ENCODE data around the gene AGAP2. TPM values are rescaled to one million over a fixed set of nuclear protein-coding genes. Genes with fewer than 3 reads are reported as not detected.
"Not testable (repeated sequence)": the region's sequence is repeated elsewhere in the genome, so short reads cannot be mapped to it uniquely, and the experiment has no call there.

Gene AGAP2
- total RNA-seq, 1 donor from 2014 or later = 0.14 TPM

- no peak overlapping the region for H3K27ac ChIP-seq (ENCODE audit: low read depth, low read length)
- no peak overlapping the region for H3K27ac Mint-ChIP-seq (ENCODE audit: unreplicated experiment)
- no peak overlapping the region for H3K4me3 Mint-ChIP-seq (ENCODE audit: unreplicated experiment)
Measured at GRCh38 chr12:57775563-57776246, 37.2 kb upstream of the AGAP2 start.

GRCh38 chr12:57775044-57775443, 36.5 kb upstream of the AGAP2 start:
- Histone ChIP-seq H3K9me3 (ENCODE audit: insufficient read depth, low read depth, low read length) (no peaks in the 10 kb centered on the region), H3K27me3 (ENCODE audit: insufficient read depth, low read length) (no peaks in the 10 kb centered on the region), H3K9ac (ENCODE audit: low read length) (no peak overlapping the region), H3K4me1 (ENCODE audit: insufficient read depth, low read length) (peaks cover 9% of the 10 kb centered on the region), H3K4me2 (ENCODE audit: low read length) (no peak overlapping the region), H2AFZ (ENCODE audit: low read depth, low read length) (no peak overlapping the region), H3K27ac (ENCODE audit: low read depth, low read length) (no peak overlapping the region), H3K4me3 (ENCODE audit: insufficient read depth, low read depth, low read length) (no peak overlapping the region), H3K36me3 (ENCODE audit: insufficient read depth, low read length) (peaks cover 2% of the 10 kb centered on the region), H4K20me1 (ENCODE audit: insufficient read depth, low read length) (peaks cover 5% of the 10 kb centered on the region), H3K79me2 (ENCODE audit: insufficient read depth, low read length) (peaks cover 16% of the 10 kb centered on the region)
- no peak for DNase-seq (ENCODE audit: low read depth)
- Mint-ChIP-seq H3K4me1 (ENCODE audit: low read depth, unreplicated experiment) (peaks cover 6% of the 10 kb centered on the region), H3K36me3 (ENCODE audit: low read depth, unreplicated experiment) (peaks cover 15% of the 10 kb centered on the region), H3K27me3 (ENCODE audit: low read depth, unreplicated experiment) (no peaks in the 10 kb centered on the region), H3K27ac (ENCODE audit: unreplicated experiment) (no peak overlapping the region), H3K9me3 (ENCODE audit: unreplicated experiment) (no peaks in the 10 kb centered on the region), H3K4me3 (ENCODE audit: unreplicated experiment) (no peak overlapping the region)
- TF ChIP-seq, protein P1, sequence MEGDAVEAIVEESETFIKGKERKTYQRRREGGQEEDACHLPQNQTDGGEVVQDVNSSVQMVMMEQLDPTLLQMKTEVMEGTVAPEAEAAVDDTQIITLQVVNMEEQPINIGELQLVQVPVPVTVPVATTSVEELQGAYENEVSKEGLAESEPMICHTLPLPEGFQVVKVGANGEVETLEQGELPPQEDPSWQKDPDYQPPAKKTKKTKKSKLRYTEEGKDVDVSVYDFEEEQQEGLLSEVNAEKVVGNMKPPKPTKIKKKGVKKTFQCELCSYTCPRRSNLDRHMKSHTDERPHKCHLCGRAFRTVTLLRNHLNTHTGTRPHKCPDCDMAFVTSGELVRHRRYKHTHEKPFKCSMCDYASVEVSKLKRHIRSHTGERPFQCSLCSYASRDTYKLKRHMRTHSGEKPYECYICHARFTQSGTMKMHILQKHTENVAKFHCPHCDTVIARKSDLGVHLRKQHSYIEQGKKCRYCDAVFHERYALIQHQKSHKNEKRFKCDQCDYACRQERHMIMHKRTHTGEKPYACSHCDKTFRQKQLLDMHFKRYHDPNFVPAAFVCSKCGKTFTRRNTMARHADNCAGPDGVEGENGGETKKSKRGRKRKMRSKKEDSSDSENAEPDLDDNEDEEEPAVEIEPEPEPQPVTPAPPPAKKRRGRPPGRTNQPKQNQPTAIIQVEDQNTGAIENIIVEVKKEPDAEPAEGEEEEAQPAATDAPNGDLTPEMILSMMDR (IDR thresholded peaks at IDR 0.05; ENCODE audit: insufficient read depth, low read depth, low read length) = no peak
- no peak for TF ChIP-seq EZH2 (IDR thresholded peaks at IDR 0.05; ENCODE audit: insufficient read depth, low read length)
- FAIRE-seq = no peak

More at GRCh38 chr12:57775563-57776246, 37.2 kb upstream of the AGAP2 start:
- Histone ChIP-seq H3K4me1 (ENCODE audit: insufficient read depth, low read length) (peaks cover 8% of the 10 kb centered on the region), H2AFZ (ENCODE audit: low read depth, low read length) (no peak overlapping the region), H3K36me3 (ENCODE audit: insufficient read depth, low read length) (peaks cover 7% of the 10 kb centered on the region), H3K9ac (ENCODE audit: low read length) (no peak overlapping the region), H3K27me3 (ENCODE audit: insufficient read depth, low read length) (no peaks in the 10 kb centered on the region), H3K4me2 (ENCODE audit: low read length) (no peak overlapping the region), H3K9me3 (ENCODE audit: insufficient read depth, low read depth, low read length) (no peaks in the 10 kb centered on the region), H3K4me3 (ENCODE audit: insufficient read depth, low read depth, low read length) (no peak overlapping the region), H4K20me1 (ENCODE audit: insufficient read depth, low read length) (peaks cover 5% of the 10 kb centered on the region), H3K79me2 (ENCODE audit: insufficient read depth, low read length) (peaks cover 15% of the 10 kb centered on the region)
- TF ChIP-seq, protein P1 (IDR thresholded peaks at IDR 0.05; ENCODE audit: insufficient read depth, low read depth, low read length) = no peak
- no peak for TF ChIP-seq EZH2 (IDR thresholded peaks at IDR 0.05; ENCODE audit: insufficient read depth, low read length)
- no peaks in the 10 kb centered on the region for H3K27me3 Mint-ChIP-seq (ENCODE audit: low read depth, unreplicated experiment)
- no peaks in the 10 kb centered on the region for H3K9me3 Mint-ChIP-seq (ENCODE audit: unreplicated experiment)
- H3K36me3 Mint-ChIP-seq (ENCODE audit: low read depth, unreplicated experiment) = peaks cover 17% of the 10 kb centered on the region
- peaks cover 6% of the 10 kb centered on the region for H3K4me1 Mint-ChIP-seq (ENCODE audit: low read depth, unreplicated experiment)
- FAIRE-seq = no peak
- no peak for DNase-seq (ENCODE audit: low read depth)

DNA sequence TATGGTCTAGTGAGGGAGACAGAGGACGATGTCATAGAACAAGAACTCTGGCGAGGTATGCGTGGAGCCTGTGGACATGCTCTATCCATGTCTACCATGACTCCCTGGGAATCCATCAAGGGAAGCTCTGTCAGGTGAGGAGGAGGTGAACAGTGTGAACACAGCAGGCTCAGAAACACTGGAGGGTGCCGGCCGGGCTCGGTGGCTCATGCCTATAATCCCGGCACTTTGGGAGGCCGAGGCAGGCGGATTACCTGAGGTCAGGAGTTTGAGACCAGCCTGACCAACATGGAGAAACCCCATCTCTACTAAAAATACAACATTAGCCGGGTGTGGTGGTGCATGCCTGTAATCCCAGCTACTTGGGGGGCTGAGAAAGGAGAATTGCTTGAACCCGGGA, 36.1 kb upstream of the AGAP2 start:
- H2AFZ ChIP-seq (ENCODE audit: low read depth, low read length); DNase-seq (ENCODE audit: low read depth); H3K27me3 ChIP-seq (ENCODE audit: insufficient read depth, low read length); H3K4me3 ChIP-seq (ENCODE audit: insufficient read depth, low read depth, low read length); H3K9ac ChIP-seq (ENCODE audit: low read length); H3K4me2 ChIP-seq (ENCODE audit: low read length); H3K27ac ChIP-seq (ENCODE audit: low read depth, low read length); H3K4me1 ChIP-seq (ENCODE audit: insufficient read depth, low read length); H3K36me3 ChIP-seq (ENCODE audit: insufficient read depth, low read length); H3K4me1 Mint-ChIP-seq (ENCODE audit: low read depth, unreplicated experiment); H3K9me3 ChIP-seq (ENCODE audit: insufficient read depth, low read depth, low read length); H3K27me3 Mint-ChIP-seq (ENCODE audit: low read depth, unreplicated experiment); H3K27ac Mint-ChIP-seq (ENCODE audit: unreplicated experiment); H4K20me1 ChIP-seq (ENCODE audit: insufficient read depth, low read length); FAIRE-seq; H3K9me3 Mint-ChIP-seq (ENCODE audit: unreplicated experiment): not testable (repeated sequence)
- peak overlapping the region; percentile 63 for H3K4me3 Mint-ChIP-seq (ENCODE audit: unreplicated experiment)
- peaks cover 16% of the 10 kb centered on the region for H3K79me2 ChIP-seq (ENCODE audit: insufficient read depth, low read length)
- peaks cover 13% of the 10 kb centered on the region for H3K36me3 Mint-ChIP-seq (ENCODE audit: low read depth, unreplicated experiment)
